NCI-H2227 (cell line): ENCODE data around the gene EXOC3L1.

Experiments
- DNase-seq: peaks from one replicate; lab custom pipeline; 2025; ENCODE audit not compliant: unreplicated experiment; lab: John Stamatoyannopoulos, UW

Gene EXOC3L1

DNA sequence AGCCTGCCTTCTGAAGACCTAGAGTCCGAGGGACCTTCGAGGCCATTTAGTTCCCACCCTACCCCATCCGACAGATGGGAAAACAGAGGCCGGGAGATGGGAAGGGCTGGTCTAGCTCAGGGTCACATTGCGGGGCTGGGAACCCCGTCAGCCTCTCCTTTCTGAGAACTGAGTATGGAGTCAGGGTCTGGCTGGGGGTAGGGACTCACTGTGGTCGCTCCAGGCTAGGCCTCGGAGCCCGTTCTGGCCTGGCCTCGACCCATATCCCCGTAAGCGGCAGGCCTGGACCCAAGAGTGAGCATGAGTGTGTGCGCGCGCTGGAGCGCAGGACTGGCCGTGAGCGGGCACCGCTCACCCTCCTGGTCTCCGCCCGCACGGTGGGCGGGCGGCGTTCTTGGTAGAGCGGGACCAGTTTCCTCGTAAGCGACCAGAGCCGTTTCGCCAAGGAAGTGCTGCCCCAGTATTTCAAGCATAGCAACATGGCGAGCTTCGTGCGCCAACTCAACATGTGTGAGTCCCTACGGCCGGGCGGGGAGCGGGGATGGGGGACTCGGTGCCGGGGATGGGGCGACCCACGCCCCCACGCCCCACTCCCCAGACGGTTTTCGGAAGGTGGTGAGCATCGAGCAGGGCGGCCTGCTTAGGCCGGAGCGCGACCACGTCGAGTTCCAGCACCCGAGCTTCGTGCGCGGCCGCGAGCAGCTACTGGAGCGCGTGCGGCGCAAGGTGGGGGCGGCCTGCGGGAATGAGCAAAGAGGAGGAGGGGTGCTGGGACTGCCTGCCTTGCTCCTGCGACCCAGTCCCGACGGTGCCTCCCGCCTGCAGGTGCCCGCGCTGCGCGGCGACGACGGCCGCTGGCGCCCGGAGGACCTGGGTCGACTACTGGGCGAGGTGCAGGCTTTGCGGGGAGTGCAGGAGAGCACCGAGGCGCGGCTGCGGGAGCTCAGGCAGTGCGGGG, 24.5 kb downstream of the EXOC3L1 start:
- no peak for DNase-seq

DNA sequence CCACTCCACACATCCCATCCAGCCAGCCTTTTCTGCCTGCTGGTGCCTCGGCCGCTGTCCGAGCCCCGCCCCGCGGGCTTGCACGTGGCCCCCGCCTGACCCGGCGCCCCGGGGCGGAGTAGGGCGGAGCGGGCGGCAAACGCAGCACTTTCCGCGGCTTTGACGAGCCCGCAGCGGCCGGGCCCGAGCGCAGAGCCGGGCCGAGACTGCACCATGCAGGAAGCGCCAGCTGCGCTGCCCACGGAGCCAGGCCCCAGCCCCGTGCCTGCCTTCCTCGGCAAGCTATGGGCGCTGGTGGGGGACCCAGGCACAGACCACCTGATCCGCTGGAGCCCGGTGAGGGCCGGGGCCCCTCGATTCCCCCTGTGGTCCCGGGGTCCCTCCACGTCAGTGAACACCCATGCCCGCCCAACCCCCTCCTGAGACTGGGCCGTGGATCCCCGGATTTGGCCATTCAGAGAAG, 25.3 kb downstream of the EXOC3L1 start, which contains the start of gene HSF4:
TSS of gene HSF4 (plus strand) at position 147 of the 463 bp plus-strand sequence. CDS start at position 214, 67 bp downstream.
- no peak for DNase-seq

DNA sequence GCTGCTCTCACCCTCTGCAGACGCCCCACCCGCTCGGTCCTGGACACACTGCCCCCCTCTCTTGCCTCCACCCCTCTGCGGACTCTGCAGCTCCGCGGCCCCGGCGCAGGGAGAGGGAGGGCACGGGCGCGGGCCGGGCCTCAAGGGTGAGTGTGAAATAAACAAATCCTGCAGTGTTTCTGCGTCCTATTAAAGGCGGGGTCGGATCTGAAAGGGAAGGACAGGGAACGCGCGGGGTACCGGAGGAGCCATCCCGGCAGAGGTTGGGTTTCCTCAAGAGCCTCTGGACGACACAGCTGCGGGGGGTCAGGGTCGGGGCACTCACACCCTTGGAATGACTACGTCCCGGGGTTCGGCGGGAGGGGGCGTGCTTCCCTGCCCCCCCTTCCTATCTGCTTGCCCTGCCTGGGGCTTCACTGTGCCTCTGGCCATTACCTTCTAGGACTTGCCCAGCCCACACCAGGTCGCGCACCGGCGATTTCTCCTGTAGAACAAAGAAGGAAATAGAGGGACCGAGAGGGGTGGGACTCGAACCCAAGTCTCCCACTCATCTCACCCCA, 25.9 kb downstream of the EXOC3L1 start:
- no peak for DNase-seq

DNA sequence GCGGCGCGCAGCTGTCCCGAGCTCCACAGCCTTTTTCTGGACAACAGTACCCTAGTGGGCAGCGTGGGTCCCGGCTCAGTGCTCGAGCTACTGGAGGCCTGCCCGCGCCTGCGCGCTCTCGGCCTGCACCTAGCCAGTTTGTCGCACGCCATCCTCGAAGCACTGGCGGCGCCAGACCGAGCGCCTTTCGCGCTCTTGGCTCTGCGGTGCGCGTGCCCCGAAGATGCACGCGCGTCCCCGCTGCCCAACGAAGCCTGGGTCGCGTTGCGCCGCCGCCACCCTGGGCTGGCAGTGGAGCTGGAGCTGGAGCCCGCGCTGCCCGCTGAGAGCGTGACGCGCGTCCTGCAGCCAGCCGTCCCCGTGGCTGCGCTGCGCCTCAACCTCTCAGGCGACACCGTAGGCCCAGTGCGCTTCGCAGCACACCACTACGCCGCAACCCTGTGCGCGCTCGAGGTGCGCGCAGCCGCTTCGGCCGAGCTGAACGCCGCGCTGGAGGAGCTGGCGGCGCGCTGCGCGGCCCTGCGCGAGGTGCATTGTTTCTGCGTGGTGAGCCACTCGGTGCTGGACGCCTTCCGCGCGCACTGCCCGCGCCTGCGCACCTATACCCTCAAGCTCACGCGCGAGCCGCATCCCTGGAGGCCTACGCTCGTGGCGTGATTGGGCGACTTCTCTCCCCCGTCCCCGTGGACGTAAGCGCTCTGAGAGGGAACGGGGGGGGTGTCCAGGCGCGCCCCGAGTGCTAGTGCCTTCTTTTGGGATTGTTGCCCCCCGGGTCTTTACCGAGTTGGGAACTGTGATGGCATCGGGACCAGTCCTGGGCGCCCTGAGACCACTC, 26.6 kb downstream of the EXOC3L1 start:
- peak; percentile 46 for DNase-seq

DNA sequence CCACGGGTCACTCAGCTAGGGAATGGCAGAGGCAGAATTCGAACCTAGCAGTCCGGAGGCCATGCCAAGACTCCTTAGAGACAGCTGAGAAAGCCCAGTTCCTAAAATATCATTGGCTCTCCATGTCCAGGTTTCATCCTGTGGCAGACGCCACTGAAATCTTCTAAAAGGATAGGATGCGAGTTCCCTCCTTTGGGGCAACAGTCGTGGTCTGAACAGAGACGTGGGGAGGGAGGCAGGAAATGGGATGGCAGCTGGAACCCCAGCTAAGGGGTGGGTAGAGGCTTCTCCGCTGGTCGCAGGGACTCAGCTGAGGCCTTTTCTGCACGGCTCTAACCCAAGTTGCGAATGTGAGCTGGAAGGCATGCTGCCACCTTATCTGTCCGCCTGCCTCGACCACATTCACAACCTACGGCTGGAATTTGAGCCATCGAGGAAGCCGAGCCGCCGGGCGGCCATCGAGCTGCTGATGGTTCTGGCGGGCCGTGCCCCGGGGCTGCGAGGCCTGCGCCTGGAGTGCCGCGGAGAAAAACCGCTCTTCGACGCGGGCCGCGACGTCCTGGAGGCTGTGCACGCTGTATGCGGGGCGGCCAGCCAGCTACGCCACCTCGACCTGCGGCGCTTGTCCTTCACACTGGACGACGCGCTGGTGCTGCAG, 27.3 kb downstream of the EXOC3L1 start:
- no peak for DNase-seq

DNA sequence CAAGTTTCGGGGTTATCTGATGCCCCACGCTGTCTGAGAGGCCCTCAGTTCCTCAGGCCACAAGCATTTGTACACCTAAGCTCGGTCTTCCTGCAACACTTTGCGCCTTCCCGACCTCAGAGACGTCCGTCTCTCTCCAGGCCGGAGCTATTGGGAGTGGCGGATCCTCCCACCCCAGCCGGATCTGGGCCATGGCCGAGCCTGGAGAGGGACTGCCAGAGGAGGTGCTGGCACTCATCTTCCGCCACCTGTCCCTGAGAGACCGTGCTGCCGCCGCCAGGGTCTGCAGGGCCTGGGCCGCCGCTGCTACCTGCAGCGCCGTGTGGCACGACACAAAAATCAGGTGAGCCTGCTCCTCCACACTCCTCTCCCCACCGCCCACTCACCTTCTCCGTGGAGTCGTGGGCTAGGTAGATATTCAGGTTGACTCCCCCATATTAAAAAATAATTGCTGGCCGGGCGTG, 28.3 kb downstream of the EXOC3L1 start:
- no peak for DNase-seq

DNA sequence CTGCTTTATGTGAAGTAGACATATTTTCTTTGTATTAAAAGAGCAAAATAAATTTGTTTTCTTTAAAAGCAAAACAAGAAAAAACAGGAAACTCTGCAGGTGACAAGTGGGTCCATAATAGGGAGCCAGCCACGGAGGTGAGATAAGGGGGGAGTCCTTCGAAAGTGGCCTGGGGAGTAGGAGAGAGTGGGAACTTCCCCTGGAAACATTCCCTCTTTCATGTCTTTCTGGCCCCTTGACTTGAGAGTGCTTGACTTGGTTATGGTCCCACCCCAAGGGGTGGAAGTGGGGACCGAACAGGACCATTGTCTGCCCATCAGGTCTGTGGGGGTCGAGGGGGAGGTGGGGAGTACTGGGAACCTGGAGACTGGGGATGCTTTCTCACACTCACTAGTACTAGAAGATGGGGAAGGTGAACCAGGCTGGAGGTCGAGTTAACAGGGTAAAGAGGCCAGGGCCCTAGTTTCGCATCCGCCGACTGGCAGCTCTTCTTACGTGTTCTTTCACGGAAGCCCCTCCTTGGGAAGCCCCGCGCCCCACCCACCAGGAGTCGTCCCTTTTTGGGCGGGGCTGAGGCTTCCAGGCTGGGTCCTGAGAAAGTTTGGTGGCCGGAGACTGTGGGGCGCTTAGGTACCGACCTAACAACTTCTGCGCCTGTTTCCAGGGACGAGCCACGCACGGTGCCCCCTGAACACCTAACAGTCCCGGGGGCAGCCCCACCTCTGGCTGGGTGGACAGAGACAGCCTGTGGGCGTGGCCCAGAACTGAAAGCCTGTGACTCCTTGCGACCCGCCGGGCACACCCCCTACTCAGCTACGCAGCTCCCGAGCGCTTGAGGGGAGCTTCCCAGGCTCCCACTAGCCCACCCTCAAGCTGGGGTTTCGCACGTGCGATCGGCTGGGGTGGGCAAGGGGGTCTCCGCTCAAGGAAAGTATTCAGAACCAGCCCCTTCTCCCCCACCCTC, 31.0 kb downstream of the EXOC3L1 start:
- DNase-seq: peak; percentile 61

DNA sequence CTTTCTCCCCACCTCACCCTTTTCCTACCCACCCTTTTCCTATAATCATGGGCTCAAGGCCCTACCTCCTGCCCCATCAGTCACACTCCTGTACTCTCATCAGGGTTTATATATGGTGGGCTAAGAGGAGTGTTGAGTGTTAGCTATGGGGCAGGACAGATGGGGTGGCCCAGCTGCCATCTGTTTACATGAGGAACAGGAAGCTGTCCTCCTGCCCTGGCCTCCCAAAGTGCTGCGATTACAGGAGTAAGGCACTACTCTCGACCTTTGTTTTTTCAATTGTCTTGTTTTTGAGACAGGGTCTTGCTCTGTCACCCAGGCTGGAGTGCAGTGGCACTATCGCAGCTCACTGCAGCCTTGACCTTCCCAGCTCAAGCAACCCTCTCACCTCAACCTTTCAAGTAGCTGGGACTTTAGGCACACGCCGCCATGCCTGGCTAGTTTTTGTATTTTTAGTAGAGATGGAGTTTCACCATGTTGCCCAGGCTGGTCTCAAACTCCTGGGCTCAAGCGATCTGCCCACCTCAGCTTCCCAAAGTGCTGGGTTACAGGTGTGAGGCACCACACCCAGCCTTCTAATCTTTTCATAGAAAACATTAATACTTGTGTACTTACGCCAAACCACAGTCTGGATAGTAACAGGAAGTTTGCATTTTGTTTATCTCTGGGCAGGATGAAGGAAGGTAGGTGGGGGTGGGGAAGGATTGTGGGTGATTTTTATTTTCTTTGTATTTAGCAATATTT, 31.9 kb downstream of the EXOC3L1 start:
- no peak for DNase-seq

DNA sequence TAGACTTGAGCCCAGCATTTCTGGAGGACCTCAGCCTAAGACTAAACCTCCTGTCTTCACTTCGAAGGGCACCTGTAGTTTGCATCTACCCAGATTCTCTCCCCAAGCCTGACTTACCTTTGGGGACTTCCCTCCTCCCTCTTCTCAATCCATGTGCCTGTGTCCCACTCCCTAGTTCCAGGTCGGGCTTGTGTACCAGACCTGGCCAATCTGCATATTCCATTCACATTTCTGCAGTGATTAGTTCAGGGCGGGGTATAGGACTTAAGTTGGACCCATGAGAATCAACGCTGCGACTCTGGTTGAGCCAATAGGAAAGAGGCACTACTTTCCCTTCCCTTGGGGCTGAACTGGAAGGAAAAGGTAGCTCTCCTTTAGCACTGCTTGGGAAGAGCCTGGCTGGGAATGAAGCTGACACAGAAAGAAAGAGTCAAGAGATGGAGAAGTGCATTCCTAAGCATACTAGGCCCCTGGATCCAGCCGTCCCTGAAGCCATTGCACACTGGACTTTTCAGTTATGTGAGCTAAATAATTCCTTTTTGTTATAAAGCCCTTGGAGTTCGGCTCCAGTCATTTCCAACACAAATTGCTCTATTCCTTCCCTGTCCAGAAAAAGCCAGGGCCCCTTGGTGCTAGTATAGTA, 32.7 kb downstream of the EXOC3L1 start:
- no peak for DNase-seq

DNA sequence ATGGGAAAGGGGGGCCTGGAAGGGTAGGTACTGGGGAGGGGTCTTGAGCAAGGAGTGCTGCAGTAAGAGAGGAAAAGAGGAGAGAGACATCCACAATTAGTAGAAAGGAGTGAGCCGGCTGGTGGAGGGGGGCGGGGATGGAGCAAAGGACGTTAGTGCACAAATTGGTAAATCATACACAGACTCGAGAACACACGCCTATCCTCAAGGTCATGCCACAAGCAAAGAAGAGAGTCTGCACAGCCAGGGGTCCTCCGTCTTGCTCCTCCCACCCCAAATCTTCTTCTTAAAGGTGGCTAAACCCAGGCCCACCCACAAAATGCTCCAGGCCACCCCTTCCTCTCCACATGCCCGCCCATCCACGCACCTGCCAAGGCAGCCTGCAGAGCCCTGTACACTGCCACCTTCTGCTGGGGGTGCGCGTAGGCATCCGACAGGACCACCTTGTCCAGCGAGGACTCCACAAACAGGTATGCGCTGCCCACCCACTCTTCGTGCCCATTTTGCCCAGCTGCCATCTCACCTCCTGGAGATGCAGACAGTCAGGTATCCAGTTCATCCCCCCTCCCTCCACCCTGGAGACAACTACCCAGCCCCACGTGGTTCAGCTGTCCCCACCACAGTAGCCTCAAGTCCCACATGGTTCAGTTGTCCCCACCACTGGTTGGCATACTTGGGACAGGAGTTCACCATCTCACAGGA, 33.6 kb downstream of the EXOC3L1 start:
- DNase-seq: no peak

DNA sequence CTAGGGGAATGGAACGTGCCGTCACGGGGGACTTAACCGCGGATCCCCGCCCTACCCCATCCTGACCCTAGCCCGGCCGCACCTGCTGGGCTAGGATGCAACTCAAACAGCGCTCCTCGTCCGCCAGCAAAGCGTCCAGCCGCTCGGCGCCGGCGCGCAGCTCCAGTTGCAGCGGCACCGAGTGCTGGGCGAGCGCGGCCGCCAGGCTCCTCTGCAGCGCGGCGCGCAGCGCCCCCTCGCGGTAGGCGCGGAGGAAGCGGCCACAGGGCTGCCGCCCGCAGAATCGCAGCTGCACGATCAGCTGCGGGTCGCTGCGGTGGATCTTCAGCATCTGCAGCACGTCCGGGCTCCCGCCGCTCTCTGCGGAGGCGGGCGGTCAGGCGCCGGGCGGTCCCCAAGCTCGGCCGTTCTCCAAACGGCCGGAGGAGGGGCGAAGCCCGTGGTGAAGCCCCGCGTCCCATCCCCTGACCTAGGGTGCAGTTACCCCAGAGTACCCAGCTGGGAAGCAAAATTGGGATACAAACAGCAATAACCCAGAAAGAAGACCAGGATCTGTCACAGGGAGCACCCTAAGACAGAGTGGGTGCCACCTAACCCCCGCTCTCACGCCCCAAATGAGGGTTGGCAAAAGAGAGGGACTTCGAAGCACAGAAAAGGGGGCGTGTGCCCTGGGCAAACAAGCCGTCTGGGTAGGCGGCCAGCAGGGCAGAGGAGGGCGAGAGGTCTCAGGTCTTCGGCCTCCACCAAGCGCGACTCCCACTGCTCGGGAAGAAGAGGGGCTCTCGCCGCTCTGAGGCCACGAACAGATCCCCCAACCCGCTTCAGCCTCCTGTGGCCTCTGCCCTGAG, 34.4 kb downstream of the EXOC3L1 start:
- peak; percentile 86 for DNase-seq

DNA sequence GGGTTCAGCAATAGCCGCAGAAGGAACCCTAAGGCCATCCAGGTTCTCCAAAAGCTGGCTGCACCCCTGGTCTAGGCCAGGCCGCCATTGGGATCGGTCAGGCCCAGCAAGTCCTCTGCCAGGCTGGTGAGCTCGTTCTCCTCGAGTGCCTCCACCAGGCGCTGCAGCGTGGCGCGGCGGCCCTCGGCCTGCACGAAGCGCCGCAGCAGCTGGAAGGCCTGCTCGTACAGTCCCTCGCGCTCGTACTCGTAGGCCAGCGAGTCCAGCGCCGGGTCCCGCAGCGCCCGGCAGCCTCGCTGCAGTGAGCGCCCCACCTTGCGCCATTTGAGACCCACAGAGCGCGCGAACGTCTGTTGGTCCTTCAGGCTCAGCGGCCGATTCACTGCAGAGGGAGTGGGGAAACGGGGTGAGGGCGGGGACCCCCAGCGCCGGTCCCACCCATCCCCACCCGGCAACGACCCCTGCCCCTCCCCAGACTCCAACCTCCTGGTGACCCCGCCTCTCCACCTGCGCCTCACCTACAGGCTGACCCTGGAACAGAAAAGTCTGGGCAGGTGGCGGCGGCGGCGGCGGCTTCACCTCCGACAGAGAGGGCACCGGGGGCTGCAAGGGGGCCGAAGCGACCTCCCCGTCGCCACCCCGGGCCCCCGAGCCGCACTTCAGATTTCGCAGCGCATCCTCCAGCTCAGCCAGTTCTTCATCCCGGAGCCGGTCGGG, 35.2 kb downstream of the EXOC3L1 start:
- DNase-seq: peak; percentile 14

DNA sequence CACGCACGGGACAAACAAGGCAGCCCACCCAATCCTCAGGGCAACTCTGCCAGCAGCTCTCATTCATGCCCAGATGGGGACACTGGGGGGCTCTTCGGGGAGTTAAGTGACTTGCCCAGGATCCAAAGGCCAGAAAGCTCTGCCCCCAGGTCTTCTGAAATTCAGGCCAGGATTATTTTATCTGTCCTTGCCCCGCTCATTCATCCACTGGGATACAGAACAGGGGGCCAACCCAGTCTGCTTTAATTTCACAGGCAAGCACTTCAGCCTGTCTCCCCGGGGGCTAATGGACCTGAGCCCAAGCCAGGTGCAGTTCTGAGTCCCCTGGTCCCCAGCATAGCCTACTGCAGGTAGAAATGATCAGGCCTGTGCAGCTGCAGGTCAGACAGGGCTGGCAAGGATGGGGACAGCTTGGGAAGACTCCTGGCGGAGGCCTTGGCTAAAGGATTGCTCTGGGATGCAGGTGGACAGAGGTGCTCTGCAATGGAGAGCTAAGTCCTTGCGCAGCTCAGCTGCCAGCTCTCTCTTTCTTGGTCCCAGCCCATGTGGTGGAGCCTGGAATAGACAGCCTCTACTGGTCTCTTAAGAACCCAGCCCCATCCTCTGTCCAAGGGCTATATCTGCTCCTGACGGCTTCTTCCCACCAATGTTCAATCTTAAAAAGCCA, 38.4 kb downstream of the EXOC3L1 start:
- peak; percentile 5 for DNase-seq

DNA sequence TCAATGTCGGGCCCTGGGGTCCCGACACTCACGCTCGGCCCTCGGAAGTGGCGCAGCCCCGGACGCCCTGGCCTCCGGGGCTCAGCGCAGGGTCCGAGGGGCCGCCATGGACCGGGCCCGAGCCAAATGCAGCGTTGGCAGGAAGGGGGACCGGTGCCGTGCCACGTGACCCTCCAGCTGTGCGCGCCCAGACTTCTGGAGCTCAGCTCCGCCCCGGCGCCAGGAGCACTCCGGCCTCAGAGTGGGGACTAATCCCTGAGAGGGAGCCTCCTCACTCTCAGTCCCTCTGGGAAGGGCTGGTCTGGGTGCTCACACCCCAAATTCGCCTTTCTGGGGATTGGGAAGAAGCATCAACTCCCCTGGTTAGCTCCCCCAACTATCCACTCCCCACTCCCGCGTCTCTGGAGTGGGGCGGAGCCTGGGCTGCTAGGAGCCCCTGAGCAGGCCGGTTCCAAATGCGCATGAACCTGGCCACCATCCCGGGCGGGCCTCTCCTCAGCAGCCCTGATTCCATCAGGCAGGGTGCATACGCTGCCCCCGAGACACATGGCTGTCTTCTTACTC, 39.0 kb downstream of the EXOC3L1 start, which contains the start of gene B3GNT9:
TSS of gene B3GNT9 (minus strand) at position 166 of the 564 bp plus-strand sequence. CDS start 513 bp downstream, outside the sequence.
- DNase-seq: peak; percentile 84
